Endothelial cell (in vitro differentiated cells): Measurements from ENCODE around the gene ATP5ME. TPM values are rescaled to one million over a fixed set of nuclear protein-coding genes. Genes with fewer than 3 reads are reported as not detected.
"Not testable (repeated sequence)": the region's sequence is repeated elsewhere in the genome, so short reads cannot be mapped to it uniquely, and the experiment has no call there.

Experiments used
- DNase-seq: peaks from one replicate; pipeline ENCODE4 v3.0.0; 2021; ENCODE audit warnings: low spot score
- H3K27ac Mint-ChIP-seq: one replicate; pipeline ENCODE4 v1.8.0; 2021; ENCODE audit warnings: mixed read lengths, inconsistent platforms; ENCODE audit not compliant: unreplicated experiment
- H3K27me3 Mint-ChIP-seq: one replicate; pipeline ENCODE4 v1.8.0; 2021; ENCODE audit warnings: mild to moderate bottlenecking, moderate library complexity, mixed read lengths, inconsistent platforms; ENCODE audit not compliant: unreplicated experiment
- H3K36me3 Mint-ChIP-seq: one replicate; pipeline ENCODE4 v1.8.0; 2021; ENCODE audit warnings: mild to moderate bottlenecking, low read depth, mixed read lengths, inconsistent platforms; ENCODE audit not compliant: unreplicated experiment
- H3K4me1 Mint-ChIP-seq: one replicate; pipeline ENCODE4 v1.8.0; 2021; ENCODE audit warnings: mild to moderate bottlenecking, mixed read lengths, inconsistent platforms; ENCODE audit not compliant: unreplicated experiment
- H3K4me3 Mint-ChIP-seq: one replicate; pipeline ENCODE4 v1.8.0; 2021; ENCODE audit warnings: mild to moderate bottlenecking, mixed read lengths, inconsistent platforms; ENCODE audit not compliant: unreplicated experiment
- H3K9me3 Mint-ChIP-seq: one replicate; pipeline ENCODE4 v1.8.0; 2021; ENCODE audit warnings: mixed read lengths, inconsistent platforms; ENCODE audit not compliant: unreplicated experiment
- CTCF ChIP-seq: fragments of 200-600 bp; sonication (generic); IDR thresholded peaks from one replicate; pipeline ENCODE4 v1.5.0; 2021; ENCODE audit warnings: antibody characterized with exemption; ENCODE audit not compliant: unreplicated experiment
- total RNA-seq: library from RNA; stranded (reverse); fragmentation: NEBNext Ultra II Directional; extraction: Animal tissue kit (Norgen Biotek cat#: 25700); gene quantifications from one replicate; pipeline ENCODE4 v1.2.1, GENCODE V29; 2021; ENCODE audit not compliant: unreplicated experiment

The ATP5ME gene
- total RNA-seq, 1 donor from 2014 or later = 289 TPM

GRCh38 chr4:700587-701264 lies 26.6 kb upstream of the ATP5ME start:
- H3K36me3 Mint-ChIP-seq = no peaks in the 10 kb centered on the region
- H3K27ac Mint-ChIP-seq = no peak overlapping the region
- no peak for TF ChIP-seq CTCF

GRCh38 chr4:699816-700580 lies 25.9 kb upstream of the ATP5ME start:
- Mint-ChIP-seq H3K4me1 (peaks cover 8% of the 10 kb centered on the region), H3K27me3 (peaks cover 4% of the 10 kb centered on the region), H3K9me3 (no peaks in the 10 kb centered on the region), H3K4me3 (no peak overlapping the region), H3K36me3 (no peaks in the 10 kb centered on the region), H3K27ac (no peak overlapping the region)
- no peak for DNase-seq
- no peak for TF ChIP-seq CTCF

More at GRCh38 chr4:700587-701264, 26.6 kb upstream of the ATP5ME start:
- no peaks in the 10 kb centered on the region for H3K9me3 Mint-ChIP-seq
- DNase-seq = no peak
- no peak overlapping the region for H3K4me3 Mint-ChIP-seq
- peaks cover 8% of the 10 kb centered on the region for H3K4me1 Mint-ChIP-seq
- H3K27me3 Mint-ChIP-seq = peaks cover 4% of the 10 kb centered on the region

GRCh38 chr4:694341-694940 lies 20.4 kb upstream of the ATP5ME start:
- not testable (repeated sequence) for H3K36me3 Mint-ChIP-seq, H3K27me3 Mint-ChIP-seq, H3K9me3 Mint-ChIP-seq, H3K4me3 Mint-ChIP-seq, H3K27ac Mint-ChIP-seq, DNase-seq
- peaks cover 14% of the 10 kb centered on the region for H3K4me1 Mint-ChIP-seq

- Mint-ChIP-seq H3K36me3 (no peaks in the 10 kb centered on the region), H3K4me3 (no peak overlapping the region), H3K27me3 (peaks cover 7% of the 10 kb centered on the region), H3K4me1 (peaks cover 12% of the 10 kb centered on the region), H3K9me3 (no peaks in the 10 kb centered on the region), H3K27ac (no peak overlapping the region)
- DNase-seq = no peak
- no peak for TF ChIP-seq CTCF
Measured at GRCh38 chr4:692771-693554, 18.9 kb upstream of the ATP5ME start.

GRCh38 chr4:689723-690122 lies 15.6 kb upstream of the ATP5ME start:
- no peak for TF ChIP-seq CTCF
- peaks cover 14% of the 10 kb centered on the region for H3K27me3 Mint-ChIP-seq
- H3K4me1 Mint-ChIP-seq = peaks cover 19% of the 10 kb centered on the region
- H3K9me3 Mint-ChIP-seq = no peaks in the 10 kb centered on the region
- peak overlapping the region; percentile 31 for H3K4me3 Mint-ChIP-seq
- H3K36me3 Mint-ChIP-seq = peaks cover 8% of the 10 kb centered on the region
- peak overlapping the region; percentile 18 for H3K27ac Mint-ChIP-seq
- DNase-seq = no peak
